Astrocyte (in vitro differentiated cells and primary cell): ENCODE measurements around the gene LRMDA.

Experiments
- EZH2 ChIP-seq: IDR thresholded peaks from 2 replicates; pipeline ENCODE4 v1.6.1; 2012; ENCODE audit warnings: mild to moderate bottlenecking, low read length, inconsistent platforms; ENCODE audit not compliant: insufficient read depth
- TF ChIP-seq, protein P1 (sequence below): IDR thresholded peaks from 2 replicates; pipeline ENCODE4 v1.5.1; 2011; ENCODE audit warnings: low read depth, mild to moderate bottlenecking, inconsistent platforms, low read length, moderate library complexity; ENCODE audit not compliant: insufficient read depth

DNA sequence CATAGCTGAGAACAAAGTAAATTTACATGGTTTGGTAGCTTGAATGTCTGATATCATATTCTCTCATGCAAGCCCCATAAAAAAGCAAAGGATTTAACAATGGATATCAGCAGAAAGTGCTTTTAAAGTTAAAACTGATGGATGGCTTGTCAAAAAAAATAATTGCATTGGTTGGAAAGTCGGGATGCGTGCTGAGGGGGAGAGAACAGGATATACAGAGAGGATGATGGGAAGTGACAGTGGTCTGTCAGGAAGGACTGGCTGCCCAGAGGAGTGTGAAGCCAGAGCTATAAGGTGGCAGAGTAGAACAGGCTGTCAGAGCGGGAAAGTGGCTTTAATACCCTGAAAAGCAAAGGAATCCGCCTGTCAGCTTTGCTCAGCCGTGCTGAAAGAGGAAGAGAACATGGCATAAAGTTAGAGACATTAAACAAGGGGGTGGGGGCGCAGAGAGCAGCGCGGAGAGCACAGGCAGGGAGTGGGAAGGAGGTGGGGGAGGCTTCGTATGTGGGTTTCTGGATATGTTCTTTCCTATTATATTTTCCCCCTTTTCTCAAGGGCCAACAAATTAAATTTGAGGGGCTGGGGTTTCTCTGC lies 493.0 kb downstream of the LRMDA start:
- TF ChIP-seq, protein P1, sequence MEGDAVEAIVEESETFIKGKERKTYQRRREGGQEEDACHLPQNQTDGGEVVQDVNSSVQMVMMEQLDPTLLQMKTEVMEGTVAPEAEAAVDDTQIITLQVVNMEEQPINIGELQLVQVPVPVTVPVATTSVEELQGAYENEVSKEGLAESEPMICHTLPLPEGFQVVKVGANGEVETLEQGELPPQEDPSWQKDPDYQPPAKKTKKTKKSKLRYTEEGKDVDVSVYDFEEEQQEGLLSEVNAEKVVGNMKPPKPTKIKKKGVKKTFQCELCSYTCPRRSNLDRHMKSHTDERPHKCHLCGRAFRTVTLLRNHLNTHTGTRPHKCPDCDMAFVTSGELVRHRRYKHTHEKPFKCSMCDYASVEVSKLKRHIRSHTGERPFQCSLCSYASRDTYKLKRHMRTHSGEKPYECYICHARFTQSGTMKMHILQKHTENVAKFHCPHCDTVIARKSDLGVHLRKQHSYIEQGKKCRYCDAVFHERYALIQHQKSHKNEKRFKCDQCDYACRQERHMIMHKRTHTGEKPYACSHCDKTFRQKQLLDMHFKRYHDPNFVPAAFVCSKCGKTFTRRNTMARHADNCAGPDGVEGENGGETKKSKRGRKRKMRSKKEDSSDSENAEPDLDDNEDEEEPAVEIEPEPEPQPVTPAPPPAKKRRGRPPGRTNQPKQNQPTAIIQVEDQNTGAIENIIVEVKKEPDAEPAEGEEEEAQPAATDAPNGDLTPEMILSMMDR: no peak
- TF ChIP-seq EZH2: no peak
